ENCODE results near the gene AGBL4. TPM values are rescaled to one million over a fixed set of nuclear protein-coding genes. Genes with fewer than 3 reads are reported as not detected.

Gene AGBL4
- total and polyA plus RNA-seq, 2 of the 4 experiments (the other 2 are of a cell fraction): not detected

DNA sequence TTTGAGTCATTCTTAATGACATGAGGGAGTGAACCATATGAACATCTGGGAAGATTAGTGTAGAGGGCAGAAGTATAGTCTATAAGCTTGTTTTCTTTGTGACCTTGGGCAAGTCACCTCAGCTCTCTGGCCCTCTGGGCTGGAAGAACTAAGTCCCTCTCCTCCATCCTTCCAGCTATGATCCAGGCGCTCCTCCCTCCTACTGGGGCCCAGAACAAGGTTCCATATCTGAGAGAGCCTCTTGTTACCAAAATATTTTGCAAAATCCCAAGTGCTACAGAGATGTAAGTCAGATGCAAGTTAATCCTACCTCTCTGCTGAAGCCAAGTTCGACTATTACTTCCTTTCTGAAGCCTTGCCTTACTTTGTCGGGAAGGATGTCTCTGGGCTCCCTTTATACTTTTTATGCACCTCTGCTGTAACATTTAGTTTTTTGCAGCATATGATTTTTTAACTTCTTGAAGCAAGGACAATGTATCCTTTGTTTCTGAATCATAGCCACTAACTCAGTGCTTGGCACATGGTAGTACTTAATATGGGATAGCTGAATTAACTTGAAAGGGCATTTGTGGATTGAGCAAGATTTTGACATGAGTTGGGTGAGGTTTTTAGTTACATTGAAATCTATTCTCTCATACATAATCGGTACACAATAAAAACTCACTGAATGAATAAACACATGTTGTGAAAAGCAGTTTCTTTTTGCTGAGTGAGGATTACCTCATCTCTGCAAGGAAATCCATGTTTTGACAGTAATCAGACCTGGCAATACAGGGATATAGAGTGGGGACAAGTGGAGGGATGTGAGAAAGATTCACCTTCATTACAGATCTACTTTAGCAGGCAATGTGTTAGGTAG is 1192.4 kb downstream of the AGBL4 start:
- no peak overlapping the region for H3K56ac ChIP-seq (ENCODE audit: extremely low read depth, insufficient read depth, low read length)
- no peak overlapping the region for H2AK9ac ChIP-seq (replicated peaks; ENCODE audit: low read depth, low read length, poor library complexity)
- WGBS, 2 experiments (ENCODE audit: extremely low coverage in 2 of 2, insufficient read length in 1 of 2): no CpG with 5 or more reads among the region's 4 CpGs
- no peak overlapping the region for H3K27ac ChIP-seq (ENCODE audit: insufficient read depth, low read length)
- no peak overlapping the region for H3K18ac ChIP-seq (ENCODE audit: low read depth, low read length)
- H3K9me3 ChIP-seq (ENCODE audit: control insufficient read depth, insufficient read depth, low read length): no peaks in the 10 kb centered on the region; the same call in 1 of the 2 replicates
- H2BK20ac ChIP-seq (ENCODE audit: low read depth, low read length): no peak overlapping the region
- no peak overlapping the region for H3K4ac ChIP-seq (ENCODE audit: low read depth, low read length)
- H3K36me3 ChIP-seq (ENCODE audit: control insufficient read depth, insufficient read depth, low read length): no peaks in the 10 kb centered on the region
- H3K79me1 ChIP-seq (ENCODE audit: low read depth in 1 of 2, low read length in 2 of 2): no peaks in the 10 kb centered on the region
- ChIA-PET CTCF (no interaction called here), POLR2A (ENCODE audit: unreplicated experiment) (no interaction called here)
- no peaks in the 10 kb centered on the region for H4K20me1 ChIP-seq (ENCODE audit: insufficient read depth, low read length)
- H3K9me1 ChIP-seq (ENCODE audit: insufficient read depth, low read length): no peaks in the 10 kb centered on the region
- no peak overlapping the region for H3K4me3 ChIP-seq (ENCODE audit: insufficient read depth, low read depth, low read length)
- H2BK5ac ChIP-seq (ENCODE audit: low read depth, low read length, poor library complexity, severe bottlenecking): no peak overlapping the region
- in situ Hi-C loops (cut with MboI; ENCODE audit: low sequenced_read_pairs): no loop called here
- dilution Hi-C loops (cut with HindIII; ENCODE audit: low sequenced_read_pairs, unreplicated experiment): no loop called here
- H3K4me1 ChIP-seq (ENCODE audit: control insufficient read depth, insufficient read depth, low read length): no peaks in the 10 kb centered on the region
- no peak for TF ChIP-seq FOS (IDR thresholded peaks at IDR 0.05; ENCODE audit: low read depth, low read length)
- TF ChIP-seq MAZ (IDR thresholded peaks at IDR 0.05; ENCODE audit: borderline replicate concordance, low read depth, low read length): no peak
- no peak for TF ChIP-seq CEBPB (IDR thresholded peaks at IDR 0.05; ENCODE audit: low read depth, low read length)
- no peak for TF ChIP-seq NFE2L2 (IDR thresholded peaks at IDR 0.05; ENCODE audit: low read depth, low read length)
- no peak for TF ChIP-seq MXI1 (IDR thresholded peaks at IDR 0.05; ENCODE audit: borderline replicate concordance, low read depth, low read length)
- no peak for TF ChIP-seq MAFK (IDR thresholded peaks at IDR 0.05; ENCODE audit: low read depth, low read length)
- no peak for TF ChIP-seq RCOR1 (IDR thresholded peaks at IDR 0.05; ENCODE audit: insufficient replicate concordance, low read length)
- TF ChIP-seq, protein P1, sequence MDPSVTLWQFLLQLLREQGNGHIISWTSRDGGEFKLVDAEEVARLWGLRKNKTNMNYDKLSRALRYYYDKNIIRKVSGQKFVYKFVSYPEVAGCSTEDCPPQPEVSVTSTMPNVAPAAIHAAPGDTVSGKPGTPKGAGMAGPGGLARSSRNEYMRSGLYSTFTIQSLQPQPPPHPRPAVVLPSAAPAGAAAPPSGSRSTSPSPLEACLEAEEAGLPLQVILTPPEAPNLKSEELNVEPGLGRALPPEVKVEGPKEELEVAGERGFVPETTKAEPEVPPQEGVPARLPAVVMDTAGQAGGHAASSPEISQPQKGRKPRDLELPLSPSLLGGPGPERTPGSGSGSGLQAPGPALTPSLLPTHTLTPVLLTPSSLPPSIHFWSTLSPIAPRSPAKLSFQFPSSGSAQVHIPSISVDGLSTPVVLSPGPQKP (IDR thresholded peaks at IDR 0.05; ENCODE audit: borderline replicate concordance, low read depth, low read length): no peak
- no peak for TF ChIP-seq BHLHE40 (IDR thresholded peaks at IDR 0.05; ENCODE audit: low read depth, low read length)
- TF ChIP-seq POLR2A (IDR thresholded peaks at IDR 0.05; ENCODE audit: low read depth, low read length): no peak
- no peak for TF ChIP-seq CHD1 (IDR thresholded peaks at IDR 0.05; ENCODE audit: low read depth, low read length)
- TF ChIP-seq RFX5 (IDR thresholded peaks at IDR 0.05; ENCODE audit: low read depth, low read length): no peak
- TF ChIP-seq, protein P2, sequence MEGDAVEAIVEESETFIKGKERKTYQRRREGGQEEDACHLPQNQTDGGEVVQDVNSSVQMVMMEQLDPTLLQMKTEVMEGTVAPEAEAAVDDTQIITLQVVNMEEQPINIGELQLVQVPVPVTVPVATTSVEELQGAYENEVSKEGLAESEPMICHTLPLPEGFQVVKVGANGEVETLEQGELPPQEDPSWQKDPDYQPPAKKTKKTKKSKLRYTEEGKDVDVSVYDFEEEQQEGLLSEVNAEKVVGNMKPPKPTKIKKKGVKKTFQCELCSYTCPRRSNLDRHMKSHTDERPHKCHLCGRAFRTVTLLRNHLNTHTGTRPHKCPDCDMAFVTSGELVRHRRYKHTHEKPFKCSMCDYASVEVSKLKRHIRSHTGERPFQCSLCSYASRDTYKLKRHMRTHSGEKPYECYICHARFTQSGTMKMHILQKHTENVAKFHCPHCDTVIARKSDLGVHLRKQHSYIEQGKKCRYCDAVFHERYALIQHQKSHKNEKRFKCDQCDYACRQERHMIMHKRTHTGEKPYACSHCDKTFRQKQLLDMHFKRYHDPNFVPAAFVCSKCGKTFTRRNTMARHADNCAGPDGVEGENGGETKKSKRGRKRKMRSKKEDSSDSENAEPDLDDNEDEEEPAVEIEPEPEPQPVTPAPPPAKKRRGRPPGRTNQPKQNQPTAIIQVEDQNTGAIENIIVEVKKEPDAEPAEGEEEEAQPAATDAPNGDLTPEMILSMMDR (conservative IDR thresholded peaks at IDR 0.05; ENCODE audit: low read depth, low read length): no peak
- no peak for TF ChIP-seq RAD21 (IDR thresholded peaks at IDR 0.05; ENCODE audit: low read length)
- TF ChIP-seq SMC3 (IDR thresholded peaks at IDR 0.05; ENCODE audit: low read depth, low read length): no peak
- TF ChIP-seq, protein P3, sequence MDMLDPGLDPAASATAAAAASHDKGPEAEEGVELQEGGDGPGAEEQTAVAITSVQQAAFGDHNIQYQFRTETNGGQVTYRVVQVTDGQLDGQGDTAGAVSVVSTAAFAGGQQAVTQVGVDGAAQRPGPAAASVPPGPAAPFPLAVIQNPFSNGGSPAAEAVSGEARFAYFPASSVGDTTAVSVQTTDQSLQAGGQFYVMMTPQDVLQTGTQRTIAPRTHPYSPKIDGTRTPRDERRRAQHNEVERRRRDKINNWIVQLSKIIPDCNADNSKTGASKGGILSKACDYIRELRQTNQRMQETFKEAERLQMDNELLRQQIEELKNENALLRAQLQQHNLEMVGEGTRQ (IDR thresholded peaks at IDR 0.05; ENCODE audit: low read depth, low read length): no peak
- DNase-seq (no peak), ATAC-seq (ENCODE audit: low read depth) (no peak)
- no peak overlapping the region for H2AFZ ChIP-seq (replicated peaks; ENCODE audit: low read length, poor library complexity)
- no TSS peak for BruUV-seq (replicated peaks)
- no peak overlapping the region for H2BK120ac ChIP-seq (ENCODE audit: low read depth, low read length)
- no peak overlapping the region for H2BK15ac ChIP-seq (ENCODE audit: low read depth, low read length)
- no peak overlapping the region for H3K14ac ChIP-seq (replicated peaks; ENCODE audit: low read depth, low read length)
- intact Hi-C loops (cut with micrococcal nuclease): no loop called here
- H4K91ac ChIP-seq (ENCODE audit: insufficient read depth, low read depth, low read length): no peak overlapping the region
- no peak overlapping the region for H3K23ac ChIP-seq (ENCODE audit: low read depth, low read length)
- H2AK5ac ChIP-seq (ENCODE audit: low read depth, low read length): no peak overlapping the region
- H4K8ac ChIP-seq (ENCODE audit: low read depth in 2 of 2, low read length in 2 of 2): no peak overlapping the region
- no peaks in the 10 kb centered on the region for H3K27me3 ChIP-seq (ENCODE audit: control insufficient read depth, insufficient read depth, low read length)
- H4K5ac ChIP-seq (ENCODE audit: low read depth, low read length): no peak overlapping the region
- no peak overlapping the region for H3K9ac ChIP-seq (ENCODE audit: low read depth, low read length)
- no peak overlapping the region for H3K4me2 ChIP-seq (ENCODE audit: low read depth, low read length)
